TTC549 (cell line): ENCODE measurements around the gene SMCHD1.

Source experiments
- FAIRE-seq: peaks from 2 replicates; lab custom pipeline; 2012; peaks lifted over from hg19 to GRCh38; lab: Jason Lieb, UNC

SMCHD1 gene

DNA sequence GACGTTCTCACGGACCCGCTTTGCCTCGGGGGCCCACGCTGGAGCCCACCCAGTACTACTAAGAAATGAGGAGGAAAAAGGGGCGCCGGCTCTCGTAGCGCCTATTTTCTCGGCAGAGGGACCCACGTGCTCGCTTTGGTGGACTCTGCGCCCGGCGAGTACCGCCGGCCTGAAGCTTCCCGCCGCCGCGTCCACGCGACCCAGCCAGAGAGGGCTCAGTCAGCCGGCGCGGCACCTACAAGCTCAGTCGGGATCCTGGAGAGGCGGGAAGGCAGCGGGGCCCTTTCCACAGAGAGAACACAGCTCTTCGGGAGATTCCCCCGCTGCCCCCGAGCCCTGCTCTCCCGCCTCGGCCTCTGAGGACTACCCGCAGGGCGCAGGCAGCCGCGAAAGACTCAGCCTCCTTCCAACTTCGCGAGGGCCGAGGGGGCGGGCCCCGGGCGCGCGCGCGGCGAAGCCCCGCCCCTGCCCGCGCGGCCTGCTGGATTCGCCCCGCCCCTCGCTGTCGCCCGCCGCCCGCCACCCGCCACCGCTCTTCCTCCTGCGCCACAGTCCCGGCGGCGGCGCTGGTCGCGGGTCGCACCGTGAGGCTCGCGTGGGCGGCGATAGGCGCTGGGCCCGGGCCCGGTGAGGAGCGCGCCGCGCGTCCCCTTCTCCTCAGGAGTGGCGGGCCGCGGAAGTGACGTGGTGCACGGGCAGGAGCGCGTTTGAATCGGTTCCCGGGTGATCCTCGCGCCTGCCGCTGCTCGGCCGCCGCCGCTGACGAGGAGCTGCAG is at the start of gene SMCHD1:
Gene SMCHD1, plus strand, starts transcription at position 549 of the 776 bp plus-strand sequence. CDS start 350 bp downstream, outside the sequence.
- no peak for FAIRE-seq

DNA sequence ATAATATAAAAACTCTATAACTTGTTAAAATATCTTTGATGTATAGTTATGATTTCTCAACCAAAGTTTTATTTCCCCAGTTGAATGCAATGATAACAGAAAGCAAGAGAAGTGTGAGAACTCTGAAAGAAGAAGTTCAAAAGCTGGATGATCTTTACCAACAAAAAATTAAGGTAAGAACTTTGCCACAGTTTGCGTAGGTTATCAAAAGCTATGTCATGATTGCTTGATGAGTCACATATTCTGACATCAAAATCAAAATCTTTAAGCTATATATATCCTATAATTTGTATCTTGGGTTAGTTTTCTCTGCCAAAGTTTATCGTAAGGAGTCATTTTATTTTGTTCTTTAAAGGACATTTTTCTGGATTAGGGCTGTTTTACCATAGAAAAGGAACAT is 49.2 kb upstream of the SMCHD1 start:
- FAIRE-seq, result no peak

DNA sequence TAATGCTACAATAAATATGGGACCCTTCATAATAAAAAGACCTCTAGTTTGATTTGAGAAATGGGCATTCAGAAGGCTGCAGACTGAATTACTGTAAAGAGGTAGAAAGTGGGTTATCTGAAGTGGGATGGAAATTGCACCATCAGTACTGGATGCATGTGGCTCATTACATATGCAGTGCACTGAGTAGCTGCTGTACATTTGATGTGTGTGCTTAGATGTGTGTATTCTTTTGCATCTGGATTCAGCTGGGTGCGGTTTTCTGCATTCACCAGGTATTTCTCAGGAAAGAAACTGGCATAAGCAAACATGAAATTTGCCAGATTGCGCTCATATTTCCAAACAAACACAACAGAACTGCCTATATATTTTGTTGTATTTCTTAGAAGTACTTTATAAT is 45.9 kb upstream of the SMCHD1 start:
- no peak for FAIRE-seq

DNA sequence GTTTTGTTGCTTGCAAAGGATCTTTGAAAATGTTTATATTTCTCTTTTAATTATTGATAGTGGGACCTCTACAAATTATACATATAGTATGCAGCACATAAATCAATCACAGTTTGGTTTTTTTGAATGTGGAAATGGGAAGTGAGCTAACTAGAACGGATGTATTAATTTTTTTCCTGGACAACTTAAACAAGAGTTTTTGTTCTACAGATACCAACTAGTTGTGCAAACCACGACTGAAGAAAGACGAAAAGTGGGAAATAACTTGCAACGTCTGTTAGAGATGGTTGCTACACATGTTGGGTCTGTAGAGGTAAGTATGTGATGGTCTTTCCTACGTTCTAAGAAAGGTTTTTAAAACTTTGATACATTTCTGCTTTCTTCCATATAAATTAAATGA is 45.0 kb upstream of the SMCHD1 start:
- no peak for FAIRE-seq

DNA sequence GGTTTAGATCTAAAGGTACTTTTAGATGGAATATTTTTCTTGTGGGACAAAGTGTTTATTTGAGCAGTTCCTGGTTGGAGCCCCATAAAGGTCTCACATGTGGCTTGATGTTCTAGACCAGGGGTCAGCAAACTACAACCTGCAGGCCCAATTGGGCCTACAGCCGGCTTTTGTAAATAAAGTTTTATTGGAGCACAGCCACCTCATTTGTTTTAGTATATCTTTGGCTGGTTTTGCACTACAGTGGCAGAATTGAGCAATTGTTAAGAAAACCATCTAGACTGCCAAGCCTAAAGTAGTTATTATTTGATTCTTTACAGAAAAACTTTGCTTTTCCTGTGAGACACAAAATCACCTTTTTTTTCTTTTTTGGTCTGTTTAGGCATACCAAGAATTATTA is 42.5 kb upstream of the SMCHD1 start:
- FAIRE-seq, result no peak

DNA sequence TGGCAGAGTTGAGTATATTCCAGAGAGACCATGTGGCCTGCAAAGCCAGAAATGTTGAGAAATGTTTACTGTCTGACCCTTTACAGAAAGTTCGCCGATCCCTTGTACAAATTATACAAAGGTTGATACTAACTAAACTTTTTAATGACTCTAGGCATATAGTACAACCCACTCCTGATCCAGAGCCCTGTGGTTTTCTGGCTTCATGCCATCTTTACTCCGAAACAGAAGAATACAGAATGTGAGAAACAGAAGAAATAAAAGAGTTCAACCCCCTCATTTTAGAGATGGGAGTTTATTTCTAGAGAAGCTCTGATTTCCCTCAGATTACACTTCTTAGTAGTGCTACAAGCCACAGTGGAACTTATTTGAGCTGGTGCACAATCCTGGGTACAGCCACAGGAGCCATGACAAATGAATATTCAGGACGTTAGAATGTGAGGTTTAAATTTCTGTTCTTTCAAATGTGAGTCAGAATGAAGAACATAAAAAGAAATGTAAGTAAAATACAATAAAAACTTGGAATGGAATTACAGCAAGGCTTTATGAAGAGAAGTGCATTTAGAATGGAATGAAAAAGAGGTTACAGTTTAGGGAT is 38.0 kb upstream of the SMCHD1 start:
- no peak for FAIRE-seq

DNA sequence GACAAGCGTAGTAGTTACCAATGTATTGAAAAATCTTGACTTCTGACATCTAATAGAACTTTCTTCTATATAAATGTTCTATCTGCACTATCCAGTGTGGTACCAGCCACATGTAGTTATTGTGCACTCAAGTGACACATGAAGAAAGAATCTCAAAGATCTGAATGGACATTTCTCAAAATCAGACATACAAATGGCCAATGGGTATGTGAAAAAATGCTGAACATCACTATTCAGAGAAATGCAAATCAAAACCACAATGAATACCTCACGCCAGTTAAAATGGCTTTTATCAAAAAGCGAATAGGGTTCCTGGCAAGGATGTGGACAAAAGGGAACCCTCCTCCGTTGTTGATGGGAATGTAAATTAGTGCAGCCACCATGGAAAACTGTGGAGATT is 37.5 kb upstream of the SMCHD1 start:
- no peak for FAIRE-seq

DNA sequence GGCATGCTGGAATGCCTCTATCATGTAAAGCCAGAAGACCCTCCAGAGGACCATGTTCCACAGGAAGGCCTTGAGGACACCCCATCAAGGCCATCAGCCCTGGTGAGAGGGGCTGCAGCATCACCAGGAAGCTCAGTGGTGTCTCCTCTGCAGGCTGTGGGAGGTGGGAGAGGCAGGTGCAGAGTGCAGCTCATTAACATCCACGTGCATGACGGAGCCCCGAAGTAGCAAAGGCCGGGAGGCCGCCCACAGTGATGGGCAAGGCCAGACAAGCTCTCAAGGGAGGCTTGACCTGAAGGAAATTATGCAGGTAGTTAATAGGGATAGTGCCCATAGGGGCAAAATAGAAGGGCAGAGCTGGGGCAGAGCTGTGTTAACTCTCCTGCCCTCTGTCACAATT is 30.3 kb upstream of the SMCHD1 start:
- FAIRE-seq, result no peak

DNA sequence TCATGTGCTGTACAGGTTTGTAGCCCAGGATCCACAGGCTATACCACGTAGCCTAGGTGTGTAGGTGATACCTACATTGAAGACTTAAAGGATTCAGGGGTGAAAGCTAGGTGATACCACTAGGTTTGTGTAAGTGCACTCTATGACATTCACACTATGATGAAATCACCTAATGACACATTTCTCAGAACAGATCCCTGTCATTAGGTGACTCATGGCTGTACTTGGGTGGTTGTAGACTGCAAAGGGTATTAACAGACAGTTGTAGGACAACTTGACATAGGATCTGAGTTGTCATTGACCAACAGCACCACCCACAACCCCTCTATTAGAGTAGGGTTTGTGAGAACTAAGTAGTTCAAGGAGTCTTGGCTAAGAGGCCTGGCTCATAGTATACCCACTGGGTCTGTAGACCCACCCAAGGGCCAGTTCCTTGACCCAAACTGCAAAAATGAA is 27.7 kb upstream of the SMCHD1 start:
- no peak for FAIRE-seq

DNA sequence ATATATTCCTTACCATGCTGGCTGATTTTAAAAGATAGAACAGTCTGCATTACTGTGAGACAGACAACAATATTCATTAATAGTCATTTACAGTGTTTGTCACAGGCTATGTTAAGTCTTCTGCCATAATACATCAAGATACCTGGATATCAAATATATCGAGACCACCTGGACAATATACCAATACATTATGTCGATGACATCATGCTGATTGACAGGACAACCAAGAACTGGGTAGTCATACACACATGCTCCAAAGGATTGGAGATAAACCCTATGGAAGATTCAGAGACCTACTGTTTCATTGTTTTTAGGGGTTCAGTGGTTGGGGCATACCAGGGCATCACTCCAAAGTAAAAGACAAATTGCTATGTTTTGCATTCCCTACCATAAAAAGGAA is 26.5 kb upstream of the SMCHD1 start:
- FAIRE-seq, result no peak

DNA sequence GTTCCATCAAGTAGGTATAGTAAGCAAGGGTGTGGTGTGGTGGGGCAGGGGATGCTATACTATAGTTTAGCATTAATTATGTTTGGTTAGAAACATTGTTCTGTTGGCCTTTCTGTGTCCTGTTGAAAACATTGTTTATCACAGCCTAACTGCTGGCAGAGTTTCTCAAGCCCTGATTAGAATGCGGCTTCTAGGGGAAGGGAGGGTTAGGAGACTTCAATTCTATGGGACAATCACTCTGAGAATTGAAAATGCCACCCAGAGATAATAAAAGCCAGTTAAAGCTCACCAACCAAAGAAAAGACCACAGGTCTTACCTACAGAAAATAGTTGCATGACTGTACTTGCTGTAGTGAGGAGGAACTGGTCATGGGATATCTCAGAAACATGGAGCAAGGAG is 19.9 kb upstream of the SMCHD1 start:
- no peak for FAIRE-seq

DNA sequence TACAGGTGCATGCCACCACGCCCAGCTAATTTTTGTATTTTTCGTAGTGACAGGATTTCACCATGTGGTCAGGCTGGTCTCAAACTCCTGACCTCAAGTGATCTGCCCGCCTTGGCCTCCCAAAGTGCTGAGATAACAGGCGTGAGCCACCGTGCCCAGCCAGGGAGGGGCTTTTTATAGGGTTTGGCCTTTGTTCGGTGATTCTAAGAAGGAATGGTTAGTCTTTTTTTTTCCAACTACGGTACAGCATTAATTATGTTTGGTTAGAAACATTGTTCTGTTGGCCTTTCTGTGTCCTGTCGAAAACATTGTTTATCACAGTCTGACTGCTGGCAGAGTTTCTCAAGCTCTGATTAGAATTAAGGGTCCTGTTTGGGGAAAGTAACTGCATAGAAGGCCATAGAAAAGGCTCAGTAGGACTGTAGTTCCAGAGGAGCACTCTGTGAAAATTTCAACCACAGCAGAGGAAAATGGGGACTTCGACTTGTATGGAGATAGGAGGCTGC is 19.3 kb upstream of the SMCHD1 start:
- no peak for FAIRE-seq

DNA sequence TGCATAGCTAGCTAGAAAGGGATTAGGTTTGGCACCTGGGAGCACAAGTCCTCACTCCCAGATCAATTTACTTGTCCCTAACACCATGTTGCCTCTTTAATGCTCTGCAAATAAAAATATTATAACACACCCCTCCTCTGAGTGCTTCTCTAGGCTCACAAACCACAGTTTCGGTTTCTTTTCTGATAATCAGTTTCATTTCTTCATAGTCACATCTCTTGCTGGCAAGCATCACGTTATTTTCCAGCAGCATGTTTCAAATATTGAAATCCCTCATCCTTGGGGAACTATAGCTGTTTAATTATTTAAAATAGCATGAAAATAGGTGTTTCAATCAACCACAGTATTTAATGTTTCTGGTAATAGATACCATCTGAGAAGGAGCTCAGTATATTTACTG is 13.9 kb upstream of the SMCHD1 start:
- no peak for FAIRE-seq

DNA sequence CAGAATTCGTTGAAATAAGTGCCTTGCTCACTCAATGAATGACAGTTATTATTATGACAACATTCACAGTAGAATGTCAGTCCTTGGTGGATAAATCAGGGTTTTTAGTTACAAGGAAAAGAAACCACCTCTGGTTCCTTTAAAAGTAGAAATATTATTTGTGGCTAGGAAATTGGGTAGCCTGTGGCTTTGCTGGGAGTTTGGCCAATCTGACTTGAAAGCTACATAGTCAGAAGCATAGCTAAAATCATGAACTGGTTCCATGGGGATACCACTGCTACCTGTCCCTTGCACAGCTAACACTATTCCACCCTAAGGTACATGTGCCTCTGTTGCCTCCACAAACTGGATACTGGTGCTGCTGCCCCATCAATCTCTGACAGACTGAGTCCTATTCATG is 12.8 kb upstream of the SMCHD1 start:
- no peak for FAIRE-seq

DNA sequence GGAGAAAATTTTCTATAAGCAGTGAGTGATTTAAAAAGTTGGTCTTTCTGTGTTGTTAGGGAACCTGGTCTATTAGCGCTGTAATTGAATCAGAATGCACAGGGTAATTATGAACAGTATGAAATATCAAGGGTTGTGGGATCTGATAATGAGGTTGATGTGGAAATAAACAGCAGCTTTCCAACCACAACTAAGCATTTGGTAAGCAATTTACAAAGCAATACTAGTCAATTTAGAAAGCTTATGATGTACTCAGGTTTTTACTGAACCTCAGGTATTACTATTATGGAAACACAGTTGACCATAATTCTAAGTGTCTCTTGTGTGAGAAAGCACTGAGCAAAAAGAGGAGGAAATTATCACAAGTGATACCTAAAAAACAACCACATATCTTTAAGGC is 11.0 kb upstream of the SMCHD1 start:
- no peak for FAIRE-seq

DNA sequence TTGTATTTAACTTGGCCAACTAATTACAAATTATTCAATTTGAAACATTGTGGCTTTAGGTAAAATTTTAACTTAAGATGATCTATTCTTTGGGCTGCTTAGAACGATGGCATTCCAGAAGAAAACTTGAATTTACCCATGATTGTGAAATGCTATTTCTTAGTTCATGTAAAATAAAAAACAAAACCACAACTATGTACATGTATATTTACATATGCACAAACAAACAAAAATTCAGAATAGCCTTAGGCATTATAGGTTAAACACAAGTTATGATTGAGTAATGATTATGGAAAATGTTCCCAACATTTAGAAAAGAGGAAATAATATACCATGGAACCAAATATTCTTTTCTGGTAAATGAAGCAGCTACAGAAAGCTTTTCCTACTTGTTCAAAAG is 3.5 kb upstream of the SMCHD1 start:
- no peak for FAIRE-seq

DNA sequence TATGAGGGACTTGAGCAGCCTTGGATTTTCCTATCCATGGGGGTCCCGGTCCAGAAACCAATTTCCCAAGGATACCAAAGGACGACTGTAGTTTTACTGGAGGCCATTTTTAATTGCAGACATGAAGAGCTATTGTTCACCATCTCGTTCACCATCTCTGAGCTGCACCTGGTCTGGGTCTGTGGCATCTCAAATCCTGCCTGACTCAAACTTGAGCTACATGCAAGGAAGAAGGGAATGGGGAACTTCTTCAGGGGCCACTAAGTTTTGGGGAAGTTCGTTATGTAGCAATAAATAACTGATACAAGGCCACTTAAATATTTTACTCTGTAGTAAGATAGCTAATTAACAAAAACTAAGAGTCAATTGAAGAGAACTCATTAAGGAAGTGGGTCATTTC is 2.1 kb upstream of the SMCHD1 start:
- FAIRE-seq, result no peak

DNA sequence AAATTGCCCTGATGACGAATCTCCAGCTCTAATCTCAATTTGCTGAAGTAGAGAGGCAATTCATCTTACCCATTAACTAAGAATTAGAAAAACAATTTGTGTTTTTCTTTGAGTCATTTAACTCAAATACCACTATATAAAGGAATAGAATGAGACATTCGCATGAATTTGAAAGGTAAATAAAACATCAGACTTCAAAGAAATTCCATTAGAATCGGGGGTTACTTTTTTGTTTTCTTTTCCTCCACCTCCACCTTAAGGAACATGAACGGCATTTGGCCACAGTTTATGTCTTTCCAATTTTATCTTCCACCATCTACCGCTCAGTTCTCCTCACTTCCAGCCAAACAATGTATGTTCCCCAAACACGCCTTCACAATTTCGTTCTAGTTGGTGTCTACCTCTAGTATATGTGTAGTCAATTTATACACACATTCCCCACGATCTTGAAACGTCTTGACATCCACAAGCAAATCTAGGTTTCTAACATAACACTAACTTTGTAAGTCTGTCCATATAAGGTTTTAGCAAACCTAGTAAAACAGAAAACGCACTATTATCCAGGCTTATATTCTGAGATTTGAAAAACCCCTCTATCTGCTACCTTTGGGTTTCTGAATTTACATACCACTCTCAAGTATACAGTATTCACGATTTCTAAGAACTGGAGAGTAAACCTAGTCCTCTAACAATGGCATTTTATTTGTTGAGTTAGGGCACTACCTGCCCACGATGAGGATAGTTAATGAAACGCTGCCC is 1.2 kb upstream of the SMCHD1 start:
- FAIRE-seq, result no peak

DNA sequence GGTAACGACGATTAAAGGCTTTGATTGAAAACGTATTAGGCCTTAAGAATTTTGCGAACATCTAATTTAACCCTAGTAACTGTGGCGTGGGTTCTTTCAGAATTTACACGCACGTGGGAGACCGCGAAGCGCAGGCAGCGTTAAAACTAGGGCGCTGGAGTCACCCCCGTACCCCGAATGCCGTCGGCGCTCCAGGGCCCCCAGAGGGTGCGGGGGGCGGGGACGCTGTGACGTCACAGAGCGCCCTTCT is 673 bp upstream of the SMCHD1 start:
- no peak for FAIRE-seq

DNA sequence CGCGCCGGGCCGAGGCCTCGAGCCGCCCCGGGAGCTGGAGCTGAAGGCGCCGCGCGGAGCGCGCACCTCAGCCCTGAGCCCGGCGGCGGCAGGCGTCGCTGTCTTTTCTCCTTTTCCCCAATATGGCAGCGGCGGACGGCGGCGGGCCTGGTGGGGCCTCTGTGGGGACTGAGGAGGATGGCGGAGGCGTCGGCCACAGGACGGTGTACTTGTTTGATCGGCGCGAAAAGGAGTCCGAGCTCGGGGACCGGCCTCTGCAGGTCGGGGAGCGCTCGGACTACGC is 369 bp downstream of the SMCHD1 start:
- FAIRE-seq, result no peak

DNA sequence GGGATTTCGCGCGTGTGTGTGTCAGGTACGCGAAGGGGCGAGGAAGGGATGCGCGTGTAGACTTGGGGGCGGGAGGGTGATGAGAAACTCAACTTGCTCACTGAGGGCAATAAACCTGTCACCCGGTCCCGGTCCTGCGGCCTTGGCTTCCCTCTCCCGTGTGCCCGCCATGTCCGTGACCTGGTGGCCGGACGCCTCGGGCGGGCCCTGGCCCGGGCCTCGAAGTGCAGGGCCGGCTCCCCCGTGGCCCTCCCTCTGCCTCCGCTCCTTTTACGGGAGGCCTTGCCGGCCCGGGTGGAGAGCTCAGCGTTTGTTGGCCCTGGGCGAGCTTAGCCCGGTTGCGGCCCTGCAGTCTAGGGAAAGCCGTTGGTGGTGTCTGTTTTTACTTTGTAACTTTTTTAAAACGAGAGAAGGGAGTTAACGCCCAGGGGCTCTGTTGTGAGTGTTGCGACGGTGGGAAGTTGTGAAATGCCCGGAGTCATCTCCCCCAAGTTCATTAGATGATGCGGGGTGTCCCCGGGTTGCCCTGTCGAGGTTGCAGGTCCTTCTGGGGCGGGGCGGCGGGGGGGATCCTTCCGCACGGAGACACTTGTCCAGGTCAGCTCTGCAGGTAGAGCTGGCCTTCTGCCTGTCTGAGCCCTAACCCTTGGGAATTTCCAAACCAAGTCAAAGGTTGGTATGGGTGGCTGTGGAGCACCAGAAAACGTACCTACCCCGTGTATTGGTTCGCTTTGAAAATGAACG is 883 bp downstream of the SMCHD1 start:
- no peak for FAIRE-seq

DNA sequence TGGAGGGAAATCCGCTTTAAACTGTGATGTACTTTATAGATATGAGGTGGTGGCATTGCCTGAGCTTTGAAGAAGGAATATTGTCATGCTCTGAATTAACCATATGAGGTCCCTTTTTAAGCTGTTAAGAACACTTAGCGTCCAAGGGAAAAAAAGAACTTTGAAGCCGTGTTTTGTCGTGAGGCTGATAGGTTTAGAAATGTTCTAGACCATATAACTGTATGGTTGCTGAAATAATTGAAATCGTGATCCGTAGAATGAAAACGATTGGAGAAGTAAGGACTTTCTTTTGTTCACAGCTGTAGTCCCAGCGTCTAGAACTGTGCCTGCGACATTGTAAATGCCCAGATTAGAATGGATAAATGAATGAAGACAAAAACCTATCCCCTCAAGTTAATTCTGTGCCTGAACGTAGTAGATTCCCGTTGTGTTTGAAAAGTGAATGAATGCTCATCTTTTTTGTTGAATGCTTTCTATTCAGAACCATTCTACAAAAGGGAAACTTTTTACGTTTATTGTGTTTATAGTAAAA is 1.5 kb downstream of the SMCHD1 start:
- FAIRE-seq, result no peak
